Activated CD8-positive, alpha-beta memory T cell treated with anti-CD3 and anti-CD28 coated beads, Interleukin-2, amount 10 ng/mL, durations not matched to agents 7 days and 5 days (primary cell): ENCODE results near the gene CCSER2. TPM values are rescaled to one million over a fixed set of nuclear protein-coding genes. Genes with fewer than 3 reads are reported as not detected.
A peak's percentile ranks its signal among the peaks of the same experiment; 100 is the strongest.

Experiments used
- ATAC-seq: fragments of 150-1000 bp; cut with Tn5 transposase; one replicate; pipeline ENCODE4 v1.10.0; 2021; ENCODE audit warnings: moderate library complexity
- CTCF ChIA-PET: fragments of 350-600 bp; sonication (Branson Sonifier 250); formaldehyde crosslinking; loops from one replicate; lab custom pipeline; 2021; ENCODE audit warnings: antibody characterized with exemption; lab: Charles Lee
- DNase-seq: peaks from one replicate; pipeline ENCODE4 v3.0.0-alpha.2; 2020
- H3K27ac Mint-ChIP-seq: one replicate; pipeline ENCODE4 v1.8.0; 2021; ENCODE audit warnings: mild to moderate bottlenecking, mixed read lengths
- H3K27me3 Mint-ChIP-seq: one replicate; pipeline ENCODE4 v1.8.0; 2021; ENCODE audit warnings: mixed read lengths
- H3K36me3 Mint-ChIP-seq: one replicate; pipeline ENCODE4 v1.8.0; 2021; ENCODE audit warnings: mild to moderate bottlenecking, mixed read lengths
- H3K4me1 Mint-ChIP-seq: one replicate; pipeline ENCODE4 v1.8.0; 2021; ENCODE audit warnings: mixed read lengths
- H3K4me3 Mint-ChIP-seq: one replicate; pipeline ENCODE4 v1.8.0; 2021; ENCODE audit warnings: mild to moderate bottlenecking, moderate library complexity, mixed read lengths
- H3K9me3 Mint-ChIP-seq: one replicate; pipeline ENCODE4 v1.8.0; 2022; ENCODE audit warnings: low read depth, mixed read lengths
- total RNA-seq, 2 experiments: library from RNA; stranded (reverse); gene quantifications; one replicate each; pipeline ENCODE4 v1.2.3, GENCODE V29; 2021

Gene CCSER2
- total RNA-seq, 2 experiments from 2014 or later: 52.7 to 80.3 TPM

DNA sequence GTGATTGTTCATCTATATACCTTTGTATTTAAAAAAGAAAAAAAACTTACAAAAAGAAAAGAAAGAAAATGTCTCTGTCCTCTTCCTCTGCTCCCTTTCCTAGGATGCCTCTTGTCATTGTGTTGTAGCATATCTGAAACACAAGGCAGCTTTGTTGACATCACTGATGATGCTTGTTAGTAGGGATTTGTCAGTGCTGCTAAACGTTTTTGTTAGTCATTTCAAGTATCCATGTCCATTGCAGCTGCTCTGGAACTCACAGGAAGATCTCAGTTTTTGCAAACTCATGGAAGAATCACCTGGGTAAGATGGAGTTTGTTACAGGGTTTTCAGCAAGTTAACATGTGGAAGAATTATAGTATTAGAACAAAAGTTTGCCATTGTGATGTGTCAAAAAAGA lies 123.6 kb downstream of the CCSER2 start:
- Mint-ChIP-seq H3K27me3 (no peaks in the 10 kb centered on the region), H3K4me3 (no peak overlapping the region), H3K27ac (no peak overlapping the region), H3K4me1 (no peaks in the 10 kb centered on the region), H3K9me3 (peaks cover 3% of the 10 kb centered on the region), H3K36me3 (peaks cover 37% of the 10 kb centered on the region)
- no peak for ATAC-seq
- DNase-seq: no peak
- CTCF ChIA-PET: interaction anchor here (2.2 kb wide), 1 partner anchor 22 kb away, joined by 5 read pairs; no protein-coding TSS in a partner anchor

DNA sequence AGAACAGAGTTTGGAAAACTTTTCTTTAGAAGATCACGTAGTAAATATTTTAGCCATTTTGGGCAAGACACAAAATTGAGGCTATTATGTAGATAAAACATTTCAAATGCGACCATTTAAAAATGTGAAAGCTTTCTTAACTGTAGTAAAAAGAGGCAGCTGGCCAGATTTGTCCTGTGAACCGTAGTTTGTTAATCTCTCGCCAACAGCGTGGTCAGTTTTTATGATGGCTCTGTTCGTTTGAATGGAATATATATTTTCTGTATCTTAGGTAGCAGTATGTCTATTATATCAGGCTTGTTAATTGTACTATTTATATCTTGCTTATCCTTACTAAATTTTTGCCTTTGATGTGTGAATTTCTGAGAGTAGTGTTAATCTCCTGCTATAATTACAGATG lies 124.9 kb downstream of the CCSER2 start:
- Mint-ChIP-seq H3K4me3 (no peak overlapping the region), H3K36me3 (peaks cover 32% of the 10 kb centered on the region), H3K9me3 (peaks cover 3% of the 10 kb centered on the region), H3K4me1 (no peaks in the 10 kb centered on the region), H3K27me3 (no peaks in the 10 kb centered on the region), H3K27ac (no peak overlapping the region)
- ATAC-seq (no peak), DNase-seq (no peak)
- CTCF ChIA-PET: interaction anchor here (2.2 kb wide), 1 partner anchor 24 kb away, joined by 5 read pairs; no protein-coding TSS in a partner anchor

DNA sequence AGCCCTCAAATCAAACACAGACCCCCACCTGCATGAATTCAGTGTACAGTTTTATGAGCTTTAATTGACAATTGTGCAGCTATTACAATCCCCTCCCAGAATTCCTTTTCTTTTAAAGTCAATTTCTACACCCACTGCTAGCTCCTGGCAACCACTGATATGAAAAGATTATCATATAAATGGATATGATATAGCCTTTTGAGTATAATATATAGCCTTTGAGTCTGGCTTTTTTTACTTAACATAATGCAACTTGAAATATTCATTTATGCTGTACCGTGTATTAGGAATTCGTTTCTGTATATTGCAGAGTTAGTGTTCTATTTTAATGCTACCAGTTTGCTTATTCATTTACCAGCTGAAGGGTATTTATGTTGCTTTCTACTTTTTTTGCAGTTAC lies 127.7 kb downstream of the CCSER2 start:
- ATAC-seq: no peak
- H3K9me3 Mint-ChIP-seq: peaks cover 6% of the 10 kb centered on the region
- CTCF ChIA-PET: interaction anchor here (1.9 kb wide), 1 partner anchor 26 kb away, joined by 6 read pairs; no protein-coding TSS in a partner anchor
- H3K4me3 Mint-ChIP-seq: no peak overlapping the region
- peaks cover 43% of the 10 kb centered on the region for H3K36me3 Mint-ChIP-seq
- H3K4me1 Mint-ChIP-seq: no peaks in the 10 kb centered on the region
- H3K27ac Mint-ChIP-seq: no peak overlapping the region
- no peaks in the 10 kb centered on the region for H3K27me3 Mint-ChIP-seq
- no peak for DNase-seq

DNA sequence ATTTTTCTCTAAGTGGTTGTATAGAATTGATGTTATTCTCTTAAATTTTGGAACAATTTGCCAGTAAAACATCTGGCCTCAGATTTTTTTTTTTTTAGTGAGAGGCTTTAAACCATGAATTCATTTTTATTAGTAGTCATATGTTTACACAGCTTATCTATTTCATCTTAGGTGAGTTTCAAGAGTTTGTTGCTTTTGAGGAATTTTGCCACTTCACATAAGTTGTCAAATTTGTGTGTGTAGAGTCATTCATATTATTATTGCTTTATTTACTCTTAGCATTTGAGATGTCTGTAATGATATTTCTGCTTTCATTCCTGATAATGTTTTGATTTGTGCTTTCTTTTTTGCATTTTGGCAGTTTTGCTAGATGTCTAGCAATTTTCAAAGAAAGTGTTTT lies 132.1 kb downstream of the CCSER2 start:
- CTCF ChIA-PET: no interaction called here
- Mint-ChIP-seq H3K27me3 (no peaks in the 10 kb centered on the region), H3K36me3 (peaks cover 38% of the 10 kb centered on the region), H3K4me3 (no peak overlapping the region), H3K4me1 (no peaks in the 10 kb centered on the region), H3K9me3 (peaks cover 3% of the 10 kb centered on the region), H3K27ac (no peak overlapping the region)
- DNase-seq: no peak
- no peak for ATAC-seq

DNA sequence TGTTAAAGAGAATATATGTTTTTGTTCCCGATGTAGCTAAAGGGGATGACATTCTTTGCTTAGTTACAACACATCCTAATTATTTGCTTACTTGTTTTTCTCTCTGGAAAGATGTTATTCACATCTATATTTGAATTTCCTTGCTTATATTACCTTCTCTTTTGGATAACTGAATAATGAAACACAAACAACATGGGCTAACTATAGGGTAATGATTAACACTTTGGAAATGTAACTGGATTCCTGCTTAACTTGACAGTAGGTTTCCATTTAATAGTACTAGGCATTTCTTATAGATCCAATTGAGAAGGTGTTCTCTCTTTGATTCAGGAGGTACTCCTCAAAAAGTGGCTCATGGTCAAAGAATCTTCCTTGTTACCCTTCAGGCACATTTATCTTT lies 141.1 kb downstream of the CCSER2 start:
- ATAC-seq (no peak), DNase-seq (no peak)
- Mint-ChIP-seq H3K4me3 (no peak overlapping the region), H3K9me3 (no peaks in the 10 kb centered on the region), H3K4me1 (no peaks in the 10 kb centered on the region), H3K27me3 (no peaks in the 10 kb centered on the region), H3K36me3 (peaks cover 21% of the 10 kb centered on the region), H3K27ac (peak overlapping the region; percentile 24)
- CTCF ChIA-PET: interaction anchor here (1.5 kb wide), 1 partner anchor 68 kb away, joined by 4 read pairs; no protein-coding TSS in a partner anchor

DNA sequence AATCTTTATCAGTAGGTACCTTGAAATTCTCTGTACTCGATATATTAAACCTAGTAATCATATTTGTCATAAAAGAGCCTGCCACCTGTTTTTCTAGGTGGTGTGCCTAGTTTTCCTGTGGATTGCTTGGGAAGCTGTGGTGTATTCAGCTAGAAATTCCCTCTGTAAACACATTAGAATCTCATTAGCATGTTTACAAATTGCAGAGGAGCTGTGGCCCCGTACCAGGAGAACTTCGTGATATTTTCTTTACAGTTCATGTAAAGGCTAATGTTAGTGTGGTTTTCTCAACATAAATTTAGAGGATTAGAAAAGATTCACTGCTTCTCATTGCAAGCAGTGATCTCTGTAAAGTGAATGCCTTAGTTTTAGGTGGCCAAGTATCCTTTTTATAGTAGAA lies 144.7 kb downstream of the CCSER2 start:
- Mint-ChIP-seq H3K27me3 (no peaks in the 10 kb centered on the region), H3K4me3 (no peak overlapping the region), H3K36me3 (peaks cover 11% of the 10 kb centered on the region), H3K9me3 (no peaks in the 10 kb centered on the region), H3K4me1 (peaks cover 4% of the 10 kb centered on the region), H3K27ac (no peak overlapping the region)
- CTCF ChIA-PET: no interaction called here
- ATAC-seq (no peak), DNase-seq (no peak)

DNA sequence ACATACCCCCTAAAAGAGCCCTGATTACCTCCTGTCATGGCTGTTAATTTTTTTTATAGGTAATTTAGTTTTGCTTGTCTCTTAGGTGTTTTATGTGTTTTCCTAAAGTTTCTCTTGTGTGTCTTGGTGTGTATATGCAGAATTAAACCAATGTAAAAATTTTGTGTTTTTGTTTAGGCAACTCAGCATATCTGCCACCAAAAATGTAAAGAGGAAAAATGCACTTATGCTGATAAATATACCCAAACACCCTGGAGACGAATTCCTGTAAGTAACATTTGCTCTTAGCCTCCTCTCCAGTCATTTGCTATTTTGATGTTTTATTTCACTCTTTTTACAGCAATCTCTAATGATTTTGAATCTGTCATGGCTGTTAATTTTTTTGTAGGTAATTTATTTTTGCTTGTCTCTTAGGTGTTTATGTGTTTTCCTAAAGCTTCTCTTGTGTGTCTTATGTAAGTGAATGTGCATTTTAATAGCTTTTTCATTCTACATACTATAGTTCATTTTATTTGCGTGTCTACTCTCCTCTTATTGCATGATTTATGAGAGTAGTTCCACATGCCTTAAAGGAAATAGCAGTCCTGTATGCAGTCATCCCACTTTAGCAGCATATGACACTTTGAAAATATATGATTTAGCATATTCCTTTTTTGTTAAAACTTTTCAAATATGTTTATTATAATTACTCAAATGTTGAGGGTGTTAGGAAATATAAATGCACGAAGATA lies 149.2 kb downstream of the CCSER2 start:
- ATAC-seq (no peak), DNase-seq (no peak)
- H3K4me1 Mint-ChIP-seq: peaks cover 7% of the 10 kb centered on the region
- H3K4me3 Mint-ChIP-seq: no peak overlapping the region
- H3K36me3 Mint-ChIP-seq: peaks cover 22% of the 10 kb centered on the region
- no peaks in the 10 kb centered on the region for H3K9me3 Mint-ChIP-seq
- peak overlapping the region; percentile 38 for H3K27ac Mint-ChIP-seq
- CTCF ChIA-PET: no interaction called here
- H3K27me3 Mint-ChIP-seq: no peaks in the 10 kb centered on the region

DNA sequence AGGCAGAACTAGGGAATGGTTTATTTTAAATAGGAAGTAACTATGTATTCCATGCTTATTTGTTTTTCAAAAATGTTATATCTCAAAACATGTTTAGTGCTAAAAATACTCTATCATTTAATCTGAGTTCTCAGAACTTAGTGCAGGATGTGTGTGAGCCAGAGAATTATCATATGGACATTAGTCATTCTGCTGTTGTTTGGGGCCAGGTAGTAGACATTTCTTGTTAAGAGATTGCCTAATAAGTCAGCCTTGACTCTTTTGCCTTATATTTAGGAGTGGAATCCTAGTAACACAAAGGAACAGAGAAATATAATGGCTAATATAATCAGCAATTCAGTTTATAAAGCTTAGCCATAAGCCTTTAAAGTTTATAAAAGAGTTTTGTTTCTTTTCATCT lies 149.8 kb downstream of the CCSER2 start:
- no peaks in the 10 kb centered on the region for H3K9me3 Mint-ChIP-seq
- peaks cover 7% of the 10 kb centered on the region for H3K4me1 Mint-ChIP-seq
- H3K4me3 Mint-ChIP-seq: no peak overlapping the region
- CTCF ChIA-PET: no interaction called here
- no peaks in the 10 kb centered on the region for H3K27me3 Mint-ChIP-seq
- ATAC-seq (no peak), DNase-seq (no peak)
- H3K27ac Mint-ChIP-seq: no peak overlapping the region
- H3K36me3 Mint-ChIP-seq: peaks cover 22% of the 10 kb centered on the region

DNA sequence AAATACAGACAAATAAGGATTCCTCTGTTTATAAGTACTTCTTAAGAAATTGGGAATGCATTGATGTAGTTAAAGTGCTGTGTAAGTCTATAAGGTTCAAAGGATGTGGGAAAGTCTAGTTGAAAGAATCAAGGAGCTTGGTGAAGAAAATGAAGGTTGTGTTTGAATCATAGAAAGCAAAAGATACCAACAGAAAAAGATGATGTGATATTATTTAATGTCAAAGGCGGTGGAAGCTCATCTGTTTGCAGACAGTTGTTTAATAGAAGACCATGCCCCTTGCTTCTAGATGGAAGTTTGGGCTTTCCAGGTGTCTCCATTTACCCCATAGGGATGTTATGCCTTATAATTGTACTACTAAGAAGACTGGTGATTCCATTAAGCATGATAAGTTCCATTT lies 150.3 kb downstream of the CCSER2 start:
- H3K9me3 Mint-ChIP-seq: no peaks in the 10 kb centered on the region
- no peak overlapping the region for H3K27ac Mint-ChIP-seq
- peaks cover 24% of the 10 kb centered on the region for H3K36me3 Mint-ChIP-seq
- CTCF ChIA-PET: interaction anchor here (1.3 kb wide), 1 partner anchor 62 kb away, joined by 3 read pairs; no protein-coding TSS in a partner anchor
- H3K27me3 Mint-ChIP-seq: no peaks in the 10 kb centered on the region
- H3K4me3 Mint-ChIP-seq: no peak overlapping the region
- ATAC-seq (no peak), DNase-seq (no peak)
- H3K4me1 Mint-ChIP-seq: peaks cover 7% of the 10 kb centered on the region

DNA sequence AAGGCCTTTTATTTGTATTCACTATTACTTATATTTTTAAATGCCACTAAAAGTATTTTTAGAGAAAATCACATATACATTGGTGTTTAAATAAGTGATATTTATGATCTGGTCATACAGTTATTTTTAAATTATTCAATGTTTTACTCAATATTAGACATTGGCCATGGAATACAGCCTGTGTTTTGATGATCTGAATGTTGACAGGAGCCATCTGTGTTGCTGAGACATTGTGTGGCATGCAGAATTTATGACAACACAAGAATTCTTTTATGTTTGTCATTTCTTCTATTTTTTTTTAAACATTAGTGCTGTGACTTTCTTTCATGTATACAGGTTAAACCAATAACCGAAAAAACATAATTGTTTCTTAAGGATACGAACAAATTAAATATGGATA lies 156.2 kb downstream of the CCSER2 start:
- Mint-ChIP-seq H3K36me3 (peaks cover 44% of the 10 kb centered on the region), H3K4me3 (no peak overlapping the region), H3K4me1 (no peaks in the 10 kb centered on the region), H3K27ac (no peak overlapping the region), H3K27me3 (no peaks in the 10 kb centered on the region), H3K9me3 (no peaks in the 10 kb centered on the region)
- ATAC-seq (no peak), DNase-seq (no peak)
- CTCF ChIA-PET: no interaction called here

DNA sequence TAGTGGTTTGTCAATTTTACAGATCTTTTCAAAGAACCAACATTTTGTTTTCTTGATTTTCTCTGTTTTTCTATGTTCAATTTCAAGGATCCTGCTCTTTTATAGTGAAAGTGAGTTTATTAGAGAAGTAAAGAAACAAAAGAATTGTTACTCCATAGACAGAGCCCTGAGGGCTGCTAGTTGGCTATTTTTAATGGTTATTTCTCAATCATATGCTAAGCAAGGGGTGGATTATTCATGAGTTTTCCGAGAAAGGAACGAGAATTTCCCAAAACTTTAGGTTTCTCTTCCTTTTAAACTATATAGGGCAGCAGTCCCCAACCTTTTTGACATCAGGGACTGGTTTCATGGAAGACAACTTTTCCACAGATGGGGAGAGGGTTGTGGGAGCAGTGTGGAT lies 165.0 kb downstream of the CCSER2 start:
- no peaks in the 10 kb centered on the region for H3K27me3 Mint-ChIP-seq
- ATAC-seq (no peak), DNase-seq (no peak)
- CTCF ChIA-PET: no interaction called here
- H3K4me3 Mint-ChIP-seq: no peak overlapping the region
- no peak overlapping the region for H3K27ac Mint-ChIP-seq
- peaks cover 3% of the 10 kb centered on the region for H3K4me1 Mint-ChIP-seq
- H3K9me3 Mint-ChIP-seq: no peaks in the 10 kb centered on the region
- peaks cover 33% of the 10 kb centered on the region for H3K36me3 Mint-ChIP-seq

DNA sequence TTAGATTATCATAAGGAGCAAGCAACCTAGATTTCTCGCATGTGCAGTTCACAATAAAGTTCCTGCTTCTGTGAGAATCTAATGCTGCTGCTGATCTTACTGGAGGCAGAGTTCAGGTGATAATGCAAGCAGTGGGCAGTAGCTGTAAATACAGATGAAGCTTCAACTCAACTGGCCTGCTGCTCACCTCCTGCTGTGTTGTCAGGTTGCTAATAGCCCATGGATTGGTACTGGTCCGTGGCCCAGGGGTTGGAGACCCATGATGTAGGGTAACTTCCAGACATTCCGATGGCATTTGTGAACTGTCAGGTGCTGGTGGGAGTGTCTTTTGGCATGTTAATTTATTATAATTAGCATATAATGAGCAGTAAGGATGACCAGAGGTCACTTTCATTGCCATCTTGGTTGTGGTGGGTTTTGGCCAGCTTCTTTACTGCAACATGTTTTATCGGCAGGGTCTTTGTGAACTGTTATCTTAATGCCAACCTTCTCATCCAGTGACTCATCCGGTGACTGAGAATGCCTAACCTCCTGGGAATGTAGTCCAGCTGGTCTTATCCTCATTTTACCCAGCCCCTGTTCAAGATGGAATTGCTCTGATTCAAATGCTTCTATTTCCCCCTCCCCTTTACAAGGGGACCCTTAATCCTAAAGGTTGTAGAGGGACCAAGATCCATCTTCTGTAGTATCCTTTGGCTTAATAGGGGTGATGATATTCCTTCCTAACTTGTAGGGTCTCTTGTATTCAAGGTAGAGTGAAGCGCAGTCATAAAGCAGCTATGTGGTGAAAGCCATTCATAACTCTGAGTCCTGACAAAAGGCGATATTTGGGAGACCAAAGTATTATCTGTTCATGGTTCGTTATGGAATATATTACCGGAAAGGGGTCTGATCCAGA lies 165.8 kb downstream of the CCSER2 start:
- CTCF ChIA-PET: interaction anchor here (1.0 to 1.4 kb wide), 2 partner anchors 43 to 229 kb away, joined by 3 read pairs; no protein-coding TSS in a partner anchor

DNA sequence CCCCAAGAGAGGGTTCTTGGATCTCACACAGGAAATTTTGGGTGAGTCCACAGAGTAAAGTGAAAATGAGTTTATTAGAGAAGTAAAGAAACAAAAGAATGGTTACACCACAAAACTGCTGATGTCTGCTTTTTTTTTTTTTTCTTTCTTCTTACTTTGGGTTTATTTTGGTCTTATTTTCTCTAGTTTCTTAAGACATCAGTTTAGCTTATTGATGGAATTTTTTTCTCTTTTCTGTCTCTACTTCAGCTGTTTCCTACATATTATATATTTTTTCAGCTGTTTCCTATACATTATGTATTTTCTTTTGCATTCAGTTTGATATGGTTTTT lies 166.4 kb downstream of the CCSER2 start:
- no peak for DNase-seq
- ATAC-seq: no peak
- CTCF ChIA-PET: interaction anchor here (1.0 to 1.4 kb wide), 2 partner anchors 43 to 230 kb away, joined by 3 read pairs; no protein-coding TSS in a partner anchor
- H3K4me3 Mint-ChIP-seq: no peak overlapping the region
- H3K27me3 Mint-ChIP-seq: no peaks in the 10 kb centered on the region
- peaks cover 5% of the 10 kb centered on the region for H3K4me1 Mint-ChIP-seq
- H3K36me3 Mint-ChIP-seq: peaks cover 21% of the 10 kb centered on the region
- H3K9me3 Mint-ChIP-seq: no peaks in the 10 kb centered on the region
- H3K27ac Mint-ChIP-seq: no peak overlapping the region

More for the DNA sequence above, 165.8 kb downstream of the CCSER2 start:
- no peaks in the 10 kb centered on the region for H3K9me3 Mint-ChIP-seq
- peaks cover 3% of the 10 kb centered on the region for H3K4me1 Mint-ChIP-seq
- ATAC-seq (no peak), DNase-seq (no peak)
- peaks cover 25% of the 10 kb centered on the region for H3K36me3 Mint-ChIP-seq
- H3K27me3 Mint-ChIP-seq: no peaks in the 10 kb centered on the region
- no peak overlapping the region for H3K27ac Mint-ChIP-seq
- H3K4me3 Mint-ChIP-seq: no peak overlapping the region
